H9 (cell line): ENCODE measurements around the gene MCF2L2. TPM values are rescaled to one million over a fixed set of nuclear protein-coding genes. Genes with fewer than 3 reads are reported as not detected.

Source experiments
- DNase-seq: peaks from one replicate; pipeline ENCODE4 v3.0.0-alpha.2; 2017
- H2AFZ ChIP-seq: one replicate; pipeline ENCODE4 v1.6.1; 2013; ENCODE audit warnings: mild to moderate bottlenecking, low read length, control low read depth, moderate library complexity
- H2AK5ac ChIP-seq: 2 replicates; pipeline ENCODE4 v1.6.1; 2013; ENCODE audit warnings: low read length, control low read depth, mixed read lengths; ENCODE audit not compliant: insufficient read length
- H2BK120ac ChIP-seq: one replicate; pipeline ENCODE4 v1.6.1; 2013; ENCODE audit warnings: low read depth, mild to moderate bottlenecking, low read length, control low read depth, inconsistent platforms; ENCODE audit not compliant: poor library complexity, severe bottlenecking
- H2BK12ac ChIP-seq: 2 replicates; pipeline ENCODE4 v1.6.1; 2013; ENCODE audit warnings: low read length, control low read depth, mixed read lengths, low read depth; ENCODE audit not compliant: insufficient read length
- H2BK15ac ChIP-seq: 2 replicates; pipeline ENCODE4 v1.6.1; 2013; ENCODE audit warnings: low read depth, low read length, control low read depth
- H2BK20ac ChIP-seq: one replicate; pipeline ENCODE4 v1.6.1; 2013; ENCODE audit warnings: low read depth, mild to moderate bottlenecking, low read length, control low read depth, inconsistent platforms; ENCODE audit not compliant: poor library complexity, severe bottlenecking
- H2BK5ac ChIP-seq: 2 replicates; pipeline ENCODE4 v1.6.1; 2013; ENCODE audit warnings: low read length, control low read depth, mixed read lengths; ENCODE audit not compliant: insufficient read length
- H3K14ac ChIP-seq: 2 replicates; pipeline ENCODE4 v1.6.1; 2013; ENCODE audit warnings: low read length, control low read depth; ENCODE audit not compliant: insufficient read depth
- H3K18ac ChIP-seq: 2 replicates; pipeline ENCODE4 v1.6.1; 2013; ENCODE audit warnings: low read depth, mild to moderate bottlenecking, mixed read lengths, low read length, control low read depth; ENCODE audit not compliant: insufficient read length
- H3K23ac ChIP-seq: 2 replicates; pipeline ENCODE4 v1.6.1; 2013; ENCODE audit warnings: low read length, control low read depth, mixed read lengths, low read depth; ENCODE audit not compliant: insufficient read length
- H3K23me2 ChIP-seq: 2 replicates; pipeline ENCODE4 v1.6.1; 2013; ENCODE audit warnings: low read depth, mild to moderate bottlenecking, mixed read lengths, low read length, control low read depth; ENCODE audit not compliant: insufficient read length, poor library complexity, severe bottlenecking
- H3K27ac ChIP-seq: 2 replicates; pipeline ENCODE4 v1.5.1; 2013; ENCODE audit warnings: low read length, control low read depth, mixed read lengths, low read depth; ENCODE audit not compliant: insufficient read length
- H3K27me3 ChIP-seq: 2 replicates; pipeline ENCODE4 v1.6.1; 2013; ENCODE audit warnings: low read length, control low read depth, inconsistent platforms; ENCODE audit not compliant: insufficient read depth
- H3K4ac ChIP-seq: 2 replicates; pipeline ENCODE4 v1.6.1; 2013; ENCODE audit warnings: low read depth, mild to moderate bottlenecking, control low read depth, inconsistent platforms, low read length, moderate library complexity
- H3K4me1 ChIP-seq: 2 replicates; pipeline ENCODE4 v1.6.1; 2013; ENCODE audit warnings: low read length, control low read depth, inconsistent platforms; ENCODE audit not compliant: insufficient read depth
- H3K4me2 ChIP-seq: 2 replicates; pipeline ENCODE4 v1.6.1; 2013; ENCODE audit warnings: low read length, control low read depth, mixed read lengths; ENCODE audit not compliant: insufficient read length, insufficient read depth
- H3K56ac ChIP-seq: 2 replicates; pipeline ENCODE4 v1.6.1; 2013; ENCODE audit warnings: low read depth, mild to moderate bottlenecking, mixed read lengths, low read length, control low read depth; ENCODE audit not compliant: insufficient read length
- H3K79me1 ChIP-seq: 2 replicates; pipeline ENCODE4 v1.6.1; 2013; ENCODE audit warnings: low read depth, mild to moderate bottlenecking, moderate library complexity, low read length, control low read depth, inconsistent platforms; ENCODE audit not compliant: insufficient read depth, poor library complexity, severe bottlenecking
- H3K79me2 ChIP-seq: 2 replicates; pipeline ENCODE4 v1.6.1; 2013; ENCODE audit warnings: low read length, control low read depth, inconsistent platforms; ENCODE audit not compliant: insufficient read depth
- H3K9ac ChIP-seq: 2 replicates; pipeline ENCODE4 v1.6.1; 2013; ENCODE audit warnings: low read length, control low read depth, mixed read lengths; ENCODE audit not compliant: insufficient read length; ENCODE audit errors: extremely low read depth
- H3K9me3 ChIP-seq: one replicate; pipeline ENCODE4 v1.6.1; 2013; ENCODE audit warnings: low read depth, low read length, inconsistent platforms; ENCODE audit not compliant: control insufficient read depth
- H3T11ph ChIP-seq: one replicate; pipeline ENCODE4 v1.6.1; 2013; ENCODE audit warnings: mild to moderate bottlenecking, low read length, control low read depth, inconsistent platforms
- H4K20me1 ChIP-seq: one replicate; pipeline ENCODE4 v1.6.1; 2013; ENCODE audit not compliant: control insufficient read depth, insufficient read length, insufficient read depth
- H4K5ac ChIP-seq: 2 replicates; pipeline ENCODE4 v1.6.1; 2013; ENCODE audit warnings: low read depth, mild to moderate bottlenecking, mixed read lengths, low read length, control low read depth; ENCODE audit not compliant: insufficient read length
- H4K8ac ChIP-seq: replicated peaks from 2 replicates; pipeline ENCODE4 v1.6.1; 2013; ENCODE audit warnings: low read length, control low read depth, mixed read lengths, low read depth; ENCODE audit not compliant: insufficient read length
- H4K91ac ChIP-seq: 2 replicates; pipeline ENCODE4 v1.6.1; 2013; ENCODE audit warnings: low read depth, mild to moderate bottlenecking, moderate library complexity, mixed read lengths, low read length, control low read depth; ENCODE audit not compliant: insufficient read length
- H3K27ac Mint-ChIP-seq, 3 experiments: 2 replicates in 2 of 3; 3 replicates in 1 of 3; pipeline ENCODE4 v1.8.0; 2020 to 2021; ENCODE audit warnings: mixed read lengths in 3 of 3, mild to moderate bottlenecking in 1 of 3, moderate library complexity in 1 of 3
- H3K27me3 Mint-ChIP-seq: 2 replicates; pipeline ENCODE4 v1.8.0; 2021; ENCODE audit warnings: low read depth, mild to moderate bottlenecking, moderate library complexity, mixed read lengths
- H3K36me3 Mint-ChIP-seq, 3 experiments: 2 replicates in 2 of 3; 3 replicates in 1 of 3; pipeline ENCODE4 v1.8.0; 2020 to 2021; ENCODE audit warnings: low read depth in 3 of 3, mixed read lengths in 3 of 3; ENCODE audit not compliant: insufficient read depth in 1 of 3
- H3K4me1 Mint-ChIP-seq, 2 experiments: 2 replicates each; pipeline ENCODE4 v1.8.0; 2020; ENCODE audit warnings: mixed read lengths in 2 of 2
- H3K4me3 Mint-ChIP-seq, 2 experiments: 2 replicates in 1 of 2; 3 replicates in 1 of 2; pipeline ENCODE4 v1.8.0; 2020 to 2021; ENCODE audit warnings: mild to moderate bottlenecking in 2 of 2, mixed read lengths in 2 of 2, moderate library complexity in 1 of 2
- H3K9me3 Mint-ChIP-seq, 2 experiments: 2 replicates in 1 of 2; 3 replicates in 1 of 2; pipeline ENCODE4 v1.8.0; 2020; ENCODE audit warnings: mild to moderate bottlenecking in 2 of 2, mixed read lengths in 2 of 2, moderate library complexity in 1 of 2
- WGBS: extraction: QIAGEN DNeasy Blood & Tissue Kit; methylation state at CpG from one replicate; pipeline ENCODE4 v1.1.7; 2013; ENCODE audit warnings: missing lambda C conversion rate, low lambda C conversion rate, mixed read lengths; ENCODE audit not compliant: insufficient read length; ENCODE audit errors: extremely low coverage; 5-methylcytosine and 5-hydroxymethylcytosine counted together
- total RNA-seq: library from RNA; stranded (reverse); gene quantifications from 2 replicates; pipeline ENCODE4 v1.2.1, GENCODE V29; 2021
- TF ChIP-seq, protein P1 (sequence below): fragments of 200-600 bp; sonication (generic); conservative IDR thresholded peaks from 3 replicates; pipeline ENCODE4 v1.8.0; 2021; ENCODE audit warnings: antibody characterized with exemption, mild to moderate bottlenecking

Gene MCF2L2
- total RNA-seq, 1 experiment from 2014 or later = 6.4 TPM

GRCh38 chr3:183378951-183379350, 49.5 kb downstream of the MCF2L2 start:
- no peak overlapping the region for H2BK15ac ChIP-seq
- H3K79me1 ChIP-seq = no peaks in the 10 kb centered on the region
- Mint-ChIP-seq H3K27ac (no peak overlapping the region), H3K36me3 (no peaks in the 10 kb centered on the region; a peak in 2 of 7 replicates), H3K4me3 (no peak overlapping the region), H3K4me1 (peaks cover 6 to 13% of the 10 kb centered on the region in 2 experiments; a peak in 3 of 4 replicates), H3K9me3 (no peaks in the 10 kb centered on the region), H3K27me3 (no peaks in the 10 kb centered on the region)
- no peak overlapping the region for H3K9ac ChIP-seq
- H3K79me2 ChIP-seq = no peaks in the 10 kb centered on the region
- no peak overlapping the region for H2BK120ac ChIP-seq
- no peak for DNase-seq
- H4K20me1 ChIP-seq = no peaks in the 10 kb centered on the region
- no peak overlapping the region for H2AK5ac ChIP-seq
- no peak overlapping the region for H2BK12ac ChIP-seq
- no CpG with 5 or more reads among the region's 3 CpGs for WGBS
- TF ChIP-seq, protein P1, sequence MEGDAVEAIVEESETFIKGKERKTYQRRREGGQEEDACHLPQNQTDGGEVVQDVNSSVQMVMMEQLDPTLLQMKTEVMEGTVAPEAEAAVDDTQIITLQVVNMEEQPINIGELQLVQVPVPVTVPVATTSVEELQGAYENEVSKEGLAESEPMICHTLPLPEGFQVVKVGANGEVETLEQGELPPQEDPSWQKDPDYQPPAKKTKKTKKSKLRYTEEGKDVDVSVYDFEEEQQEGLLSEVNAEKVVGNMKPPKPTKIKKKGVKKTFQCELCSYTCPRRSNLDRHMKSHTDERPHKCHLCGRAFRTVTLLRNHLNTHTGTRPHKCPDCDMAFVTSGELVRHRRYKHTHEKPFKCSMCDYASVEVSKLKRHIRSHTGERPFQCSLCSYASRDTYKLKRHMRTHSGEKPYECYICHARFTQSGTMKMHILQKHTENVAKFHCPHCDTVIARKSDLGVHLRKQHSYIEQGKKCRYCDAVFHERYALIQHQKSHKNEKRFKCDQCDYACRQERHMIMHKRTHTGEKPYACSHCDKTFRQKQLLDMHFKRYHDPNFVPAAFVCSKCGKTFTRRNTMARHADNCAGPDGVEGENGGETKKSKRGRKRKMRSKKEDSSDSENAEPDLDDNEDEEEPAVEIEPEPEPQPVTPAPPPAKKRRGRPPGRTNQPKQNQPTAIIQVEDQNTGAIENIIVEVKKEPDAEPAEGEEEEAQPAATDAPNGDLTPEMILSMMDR = no peak
- H2BK20ac ChIP-seq = no peak overlapping the region
- no peak overlapping the region for H2BK5ac ChIP-seq
- no peaks in the 10 kb centered on the region for H3K4me1 ChIP-seq
- no peak overlapping the region for H3K27ac ChIP-seq
- H3K4ac ChIP-seq = no peak overlapping the region
- no peaks in the 10 kb centered on the region for H3K9me3 ChIP-seq
- no peak overlapping the region for H3T11ph ChIP-seq
- H3K4me2 ChIP-seq = no peak overlapping the region
- H3K56ac ChIP-seq = no peak overlapping the region
- no peaks in the 10 kb centered on the region for H3K23me2 ChIP-seq
- no peak overlapping the region for H3K18ac ChIP-seq
- H2AFZ ChIP-seq = no peak overlapping the region
- H4K8ac ChIP-seq = no peak overlapping the region
- no peaks in the 10 kb centered on the region for H3K27me3 ChIP-seq
- H3K14ac ChIP-seq = no peak overlapping the region
- H3K23ac ChIP-seq = no peak overlapping the region
- H4K91ac ChIP-seq = no peak overlapping the region
- H4K5ac ChIP-seq = no peak overlapping the region
